NCI-H2081 (cell line): ENCODE data around the gene IVL.

ENCODE experiments used
- DNase-seq, 2 experiments: peaks; one replicate each; lab custom pipeline; 2025; lab: John Stamatoyannopoulos, UW

Gene IVL

DNA sequence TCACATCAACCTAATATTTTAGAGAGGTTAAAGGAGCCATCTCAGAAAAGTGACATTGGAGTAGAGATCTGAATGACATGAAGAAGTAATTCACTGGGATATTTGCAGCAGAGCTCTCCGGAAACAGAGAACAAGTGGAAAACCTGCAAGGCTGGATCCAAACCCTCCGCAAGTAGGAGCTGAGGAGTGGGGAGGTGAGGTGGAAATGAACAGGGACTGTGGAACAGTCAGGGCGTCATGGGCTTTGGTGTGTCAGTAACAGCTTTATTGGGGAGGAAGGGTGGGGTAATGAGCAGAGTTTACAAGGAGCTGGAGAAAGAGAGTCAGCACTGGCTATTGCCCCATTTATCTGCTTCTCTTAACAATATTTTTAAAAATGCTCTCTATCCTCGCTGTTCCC lies 9.3 kb upstream of the IVL start:
- DNase-seq = no peak

DNA sequence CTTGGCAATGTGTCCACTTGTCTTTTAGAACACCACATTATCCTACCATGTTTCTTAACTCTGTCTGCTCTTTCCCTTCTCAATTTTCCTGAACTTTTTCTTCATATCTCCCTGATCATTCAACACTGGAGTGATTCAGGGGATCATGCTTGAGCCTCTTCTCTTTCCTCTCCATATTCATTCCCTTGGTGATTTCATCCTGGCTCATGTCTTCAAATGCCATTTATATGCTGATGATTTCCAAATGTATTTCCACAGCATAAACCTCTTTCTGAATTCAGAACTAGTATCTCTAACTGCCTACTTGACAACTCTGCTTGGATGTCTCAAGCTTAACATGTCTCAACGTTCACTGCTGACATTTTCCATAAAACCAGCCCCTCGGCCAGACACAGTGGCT lies 8.5 kb upstream of the IVL start:
- DNase-seq = no peak

DNA sequence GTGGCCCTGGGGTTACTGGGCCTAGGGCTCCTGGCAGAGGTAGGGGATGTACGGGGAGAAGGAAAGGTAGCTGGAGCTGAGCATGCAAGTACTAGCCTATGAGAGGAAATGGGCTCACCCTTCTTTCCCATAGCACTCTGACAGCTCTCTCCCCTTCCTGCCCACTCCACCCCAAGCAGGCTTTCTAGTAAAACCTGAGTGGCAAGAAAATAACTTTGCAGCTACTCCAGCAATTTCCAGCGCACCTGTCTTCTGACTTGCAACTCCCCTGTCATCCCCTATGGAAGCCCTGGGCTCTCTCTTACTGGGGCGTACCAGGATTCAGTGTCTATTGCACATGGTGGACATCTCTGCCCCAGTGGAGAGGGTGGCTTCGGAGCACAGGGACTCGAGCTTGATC lies 6.7 kb upstream of the IVL start:
- no peak for DNase-seq

DNA sequence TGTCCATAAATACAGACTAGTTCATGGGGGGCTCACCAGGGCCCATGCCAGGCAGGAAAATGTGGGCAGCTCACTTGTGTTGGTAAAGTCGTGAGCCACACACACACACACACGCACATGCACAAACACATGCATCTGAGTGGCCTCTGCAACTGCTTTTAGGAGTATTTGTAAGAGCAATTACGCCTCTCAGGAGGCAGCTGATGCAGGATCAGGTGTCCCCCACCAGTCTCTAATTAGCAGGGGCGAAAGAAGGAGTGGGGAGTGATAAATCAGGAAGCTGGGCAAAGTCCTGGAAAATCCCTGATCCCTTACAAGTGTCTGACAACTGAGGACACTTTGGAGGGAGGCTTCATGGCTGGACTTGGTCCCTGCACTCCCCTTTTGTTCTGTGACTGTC lies 5.7 kb upstream of the IVL start:
- DNase-seq = no peak

DNA sequence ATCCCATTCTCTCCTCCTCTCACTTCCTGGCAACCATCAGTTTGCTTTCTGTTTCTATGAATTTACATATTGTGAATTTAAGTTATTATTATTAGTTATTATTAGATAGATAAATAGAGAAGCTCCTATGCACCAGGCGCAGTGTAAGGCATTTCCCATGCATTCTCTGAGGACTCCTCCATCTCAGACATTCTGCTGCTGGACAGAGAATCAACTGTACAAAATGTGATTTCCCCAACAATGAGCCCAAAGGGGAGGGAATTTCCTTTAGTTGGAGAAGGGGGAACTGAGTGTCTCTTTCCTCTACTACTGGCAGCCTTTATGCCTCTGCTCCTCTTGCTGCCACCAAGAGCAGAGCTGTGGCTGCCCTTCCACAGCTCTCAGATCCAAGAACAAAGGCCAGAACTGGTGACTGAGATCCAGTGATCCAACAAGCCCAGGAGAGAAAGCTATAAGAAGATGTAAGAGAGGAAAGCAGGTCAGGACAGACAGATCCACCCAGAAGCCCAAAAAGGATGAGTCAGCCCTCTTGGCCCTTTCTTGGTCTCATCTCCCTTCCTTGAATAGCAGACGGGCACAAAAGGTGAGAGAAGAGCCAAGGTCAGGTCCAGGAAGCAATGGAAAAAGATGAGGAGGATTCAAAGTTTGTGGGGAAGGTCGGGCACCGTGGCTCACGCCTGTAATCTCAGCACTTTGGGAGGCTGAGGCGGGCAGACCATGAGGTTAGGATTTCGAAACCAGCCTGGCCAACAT lies 3.5 kb upstream of the IVL start:
- no peak for DNase-seq

DNA sequence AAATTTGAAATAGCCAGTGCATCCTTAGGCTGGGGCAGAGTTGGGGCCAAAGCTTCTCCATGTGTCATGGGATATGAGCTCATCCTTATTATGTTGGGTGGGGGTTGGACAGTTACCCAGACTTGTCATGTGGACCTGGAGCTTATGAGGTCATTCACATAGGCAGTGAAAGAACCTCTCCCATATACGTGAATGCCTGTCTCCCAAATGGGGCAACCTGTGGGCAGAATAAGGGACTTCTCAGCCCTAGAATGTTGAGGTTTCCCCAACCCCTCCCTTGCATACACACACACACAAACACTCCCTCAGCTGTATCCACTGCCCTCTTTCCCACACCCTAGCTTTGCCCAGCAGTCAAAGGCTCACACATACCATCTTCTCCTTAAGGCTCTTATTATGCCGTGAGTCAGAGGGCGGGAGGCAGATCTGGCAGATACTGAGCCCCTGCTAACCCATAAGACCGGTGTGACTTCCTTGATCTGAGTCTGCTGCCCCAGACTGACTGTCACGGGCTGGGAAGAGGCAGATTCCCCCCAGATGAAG lies 2.3 kb upstream of the IVL start:
- no peak for DNase-seq

DNA sequence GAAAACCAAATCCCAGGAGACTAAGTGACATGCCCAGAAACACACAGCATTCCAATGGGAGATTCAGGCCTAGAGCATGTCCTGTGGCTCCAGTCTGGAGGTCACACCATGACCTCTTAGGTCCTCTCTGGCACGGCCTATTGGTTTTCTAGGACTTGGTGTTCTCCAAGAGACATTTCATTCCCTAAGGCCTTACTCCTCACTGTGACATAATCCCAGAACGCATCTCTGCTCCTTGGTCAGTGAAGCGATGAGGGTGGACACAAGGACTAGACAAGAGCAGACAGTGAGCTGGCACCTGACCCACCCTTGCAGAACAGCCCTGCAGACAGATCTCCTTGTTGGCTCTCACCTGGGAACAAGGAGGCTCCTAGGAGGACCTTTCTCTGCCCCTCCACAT lies 860 bp downstream of the IVL start:
- DNase-seq = no peak

DNA sequence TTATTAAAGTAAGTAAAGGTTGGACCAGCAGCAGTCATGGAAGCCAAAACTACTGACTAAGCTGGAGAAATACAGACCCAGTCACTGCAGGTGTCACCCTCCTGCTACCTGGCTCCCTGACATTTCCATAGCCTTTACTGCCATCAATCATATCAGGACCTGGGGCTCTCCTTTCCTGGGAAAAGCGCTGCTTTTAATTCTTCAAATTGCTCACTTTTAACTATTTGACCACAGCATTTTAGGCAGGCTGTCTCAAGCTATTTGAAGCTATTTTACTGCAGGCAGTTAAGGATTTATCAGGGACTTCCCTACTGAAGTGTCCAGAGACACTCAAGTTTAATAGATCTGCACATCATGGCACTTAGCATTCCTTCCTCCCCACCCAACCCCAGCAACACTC lies 4.1 kb downstream of the IVL start:
- DNase-seq = no peak

DNA sequence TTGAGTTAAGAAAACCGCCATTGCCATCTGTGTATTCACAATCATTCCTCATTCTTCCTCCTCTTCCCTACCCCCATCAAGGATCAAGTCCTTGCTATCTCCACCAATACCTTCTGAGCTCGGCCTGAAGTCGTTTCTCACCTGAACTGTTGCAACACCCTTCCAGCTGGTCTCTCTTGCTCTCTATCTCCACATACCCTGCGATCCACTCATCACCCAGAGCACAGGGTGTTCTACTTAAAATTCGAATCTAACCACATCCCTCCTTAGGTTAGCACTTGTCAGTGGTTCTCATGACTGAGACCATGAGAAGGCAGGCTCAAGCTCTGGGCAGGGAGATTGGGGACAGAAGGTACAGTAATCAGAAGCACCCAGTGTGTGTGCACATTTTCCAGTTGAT lies 4.6 kb downstream of the IVL start:
- DNase-seq = no peak

DNA sequence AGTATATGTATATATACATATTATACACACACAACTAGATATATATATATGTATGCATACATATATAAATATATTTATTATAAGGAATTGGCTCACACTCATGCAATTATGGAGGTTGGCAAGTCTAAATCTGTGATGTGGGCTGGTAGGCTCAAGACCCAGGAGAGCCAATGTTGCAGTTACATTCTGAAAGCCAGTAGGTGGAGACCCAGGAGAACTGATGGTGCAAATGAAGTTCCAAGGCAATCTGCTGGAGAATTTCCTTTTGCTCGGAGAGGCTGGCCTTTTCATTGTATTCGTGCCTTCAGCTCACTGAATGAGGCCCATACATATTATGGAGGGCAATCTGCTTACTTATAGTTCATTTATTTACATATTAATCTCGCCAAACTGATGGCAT lies 9.4 kb downstream of the IVL start:
- DNase-seq = peak; percentile 4 to 20

DNA sequence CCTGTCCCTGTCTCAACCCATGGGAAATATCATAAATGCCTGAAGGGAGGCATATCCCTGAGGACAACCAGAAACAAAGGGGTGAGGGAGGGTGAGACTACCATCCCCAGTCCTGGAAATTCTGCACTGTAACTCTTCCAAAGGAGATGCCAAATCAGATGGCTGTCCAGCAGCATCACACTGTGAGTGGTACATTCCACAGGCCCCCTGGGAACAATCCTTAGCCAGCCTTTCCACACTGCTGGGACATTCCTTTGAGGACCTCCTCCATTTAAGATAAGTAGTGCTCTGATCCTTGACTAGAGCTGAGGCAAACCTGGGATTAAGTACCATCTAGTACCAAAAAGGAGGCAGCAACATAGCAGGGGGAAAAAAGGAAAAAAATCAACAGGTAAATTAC lies 10.7 kb downstream of the IVL start:
- no peak for DNase-seq

DNA sequence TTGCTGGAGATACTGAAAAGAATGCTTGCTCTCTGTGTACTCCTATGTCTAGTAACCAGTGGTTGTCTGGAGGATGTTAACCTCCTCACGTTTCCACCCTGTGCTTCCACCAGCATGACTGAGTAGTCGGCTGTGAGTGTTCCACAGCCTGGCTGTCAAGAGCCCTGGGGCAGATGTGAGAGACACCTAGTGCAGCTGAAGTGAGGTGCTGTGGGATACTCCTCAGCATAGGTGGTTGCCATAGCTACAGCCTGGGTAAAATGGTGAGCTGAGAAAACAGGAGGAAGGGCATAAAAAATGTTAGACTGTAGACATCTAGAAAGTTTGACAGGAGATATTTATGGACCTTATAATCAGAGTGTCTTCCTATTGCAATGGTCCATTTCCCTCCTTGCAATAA lies 15.8 kb downstream of the IVL start:
- DNase-seq = no peak

DNA sequence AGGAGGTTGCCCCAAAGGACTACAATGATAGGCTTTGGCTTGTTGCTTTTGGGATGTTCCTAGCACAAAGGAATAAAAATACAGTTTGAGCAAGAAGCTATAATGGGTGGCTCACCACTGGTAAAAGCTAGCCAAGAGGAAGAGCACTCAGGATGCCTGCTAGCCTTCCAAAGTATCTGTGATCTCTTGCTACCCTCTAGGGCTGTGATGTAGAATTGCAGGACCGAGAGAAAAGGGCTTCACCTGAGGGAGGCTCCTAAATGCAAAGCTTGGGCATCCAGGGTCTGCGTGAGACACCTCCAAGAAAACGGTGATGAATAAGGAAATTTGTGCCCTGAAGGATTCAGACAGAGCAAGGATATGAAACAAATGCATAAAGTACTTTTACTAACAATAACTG lies 17.7 kb downstream of the IVL start:
- no peak for DNase-seq

DNA sequence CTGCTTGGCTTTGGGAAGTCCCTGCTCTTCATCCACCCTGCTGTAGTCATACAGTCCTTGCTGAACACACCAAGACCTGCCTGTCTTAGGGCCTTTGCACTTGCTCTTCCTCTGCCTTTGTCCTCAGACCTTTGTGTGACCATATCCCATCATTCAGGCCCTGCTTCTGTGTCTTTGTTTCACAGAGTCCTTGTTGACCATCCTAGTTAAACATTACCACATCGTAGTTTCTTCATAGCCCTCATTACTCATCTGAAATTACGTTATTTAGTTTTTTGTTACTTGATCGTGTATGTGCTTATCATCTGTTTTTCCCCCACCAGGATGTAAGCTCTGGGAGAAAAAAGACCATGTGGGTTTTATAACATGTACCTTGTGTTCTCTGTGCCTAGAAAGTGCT lies 20.3 kb downstream of the IVL start:
- DNase-seq = no peak

DNA sequence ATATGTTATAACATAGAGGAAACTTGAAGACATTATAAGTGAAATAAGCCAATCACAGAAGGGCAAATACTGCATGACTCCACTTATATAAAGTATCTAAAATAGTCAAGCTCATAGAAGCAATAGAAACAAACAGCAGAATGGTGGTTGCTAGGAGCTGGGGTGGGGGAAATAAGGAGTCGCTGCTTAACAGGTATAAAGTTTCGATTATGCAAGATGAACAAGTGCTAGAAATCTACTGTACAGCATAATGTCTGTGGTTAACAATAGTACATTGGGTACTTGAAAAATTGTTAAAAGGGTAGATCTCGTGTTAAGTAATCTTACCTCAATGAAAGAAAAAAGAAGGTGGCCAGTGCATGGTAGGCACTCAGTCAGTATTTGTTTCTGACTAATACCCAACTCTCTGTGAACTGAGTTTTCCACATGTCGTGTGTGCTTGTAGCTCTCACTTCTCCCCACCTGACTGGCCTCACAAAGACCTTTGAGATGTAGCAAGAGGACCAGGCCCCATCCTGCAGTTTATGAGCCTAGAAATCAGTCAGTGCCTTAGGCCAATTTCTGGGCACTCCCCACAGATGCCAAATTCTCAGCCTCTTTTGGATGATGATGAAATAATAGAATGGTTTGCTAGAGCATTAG lies 23.9 kb downstream of the IVL start:
- no peak for DNase-seq

DNA sequence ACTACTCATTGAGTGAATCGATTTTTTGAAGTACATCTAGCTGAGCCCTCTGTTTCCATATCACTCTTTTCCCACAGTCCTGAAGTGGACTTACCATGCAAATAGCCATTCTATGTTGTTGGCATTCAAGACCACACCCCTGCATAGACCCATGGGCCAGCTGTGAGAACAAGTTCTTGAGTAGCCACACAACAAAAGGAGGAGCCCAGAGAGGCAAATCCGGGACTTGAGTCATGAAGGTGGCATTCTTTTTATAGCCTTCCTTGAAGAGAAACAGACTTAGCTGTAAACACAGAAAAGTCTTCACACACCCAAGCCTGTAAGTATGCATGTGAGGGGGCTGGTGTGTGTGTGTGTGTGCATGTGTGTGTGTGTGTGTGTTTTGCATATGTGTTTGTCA lies 24.9 kb downstream of the IVL start:
- no peak for DNase-seq

DNA sequence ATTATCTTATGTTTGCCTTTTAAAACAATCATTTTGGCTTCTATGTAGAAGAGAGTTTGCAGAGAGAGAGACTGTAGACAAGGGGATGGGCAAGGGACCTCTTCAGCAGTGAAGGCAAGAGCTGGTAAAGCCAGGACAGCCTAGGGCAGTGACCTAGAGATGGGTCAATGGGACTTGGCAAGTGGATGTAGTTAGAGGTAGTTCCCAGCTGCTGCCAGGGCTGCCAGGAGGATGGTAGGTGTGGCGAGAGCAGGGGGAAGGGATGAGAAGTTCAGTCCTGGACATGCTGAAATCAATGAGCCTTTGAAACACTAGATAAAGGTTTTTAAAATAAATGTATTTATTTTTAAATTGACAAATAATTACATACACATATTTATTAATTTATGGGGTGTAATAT lies 32.3 kb downstream of the IVL start:
- no peak for DNase-seq

DNA sequence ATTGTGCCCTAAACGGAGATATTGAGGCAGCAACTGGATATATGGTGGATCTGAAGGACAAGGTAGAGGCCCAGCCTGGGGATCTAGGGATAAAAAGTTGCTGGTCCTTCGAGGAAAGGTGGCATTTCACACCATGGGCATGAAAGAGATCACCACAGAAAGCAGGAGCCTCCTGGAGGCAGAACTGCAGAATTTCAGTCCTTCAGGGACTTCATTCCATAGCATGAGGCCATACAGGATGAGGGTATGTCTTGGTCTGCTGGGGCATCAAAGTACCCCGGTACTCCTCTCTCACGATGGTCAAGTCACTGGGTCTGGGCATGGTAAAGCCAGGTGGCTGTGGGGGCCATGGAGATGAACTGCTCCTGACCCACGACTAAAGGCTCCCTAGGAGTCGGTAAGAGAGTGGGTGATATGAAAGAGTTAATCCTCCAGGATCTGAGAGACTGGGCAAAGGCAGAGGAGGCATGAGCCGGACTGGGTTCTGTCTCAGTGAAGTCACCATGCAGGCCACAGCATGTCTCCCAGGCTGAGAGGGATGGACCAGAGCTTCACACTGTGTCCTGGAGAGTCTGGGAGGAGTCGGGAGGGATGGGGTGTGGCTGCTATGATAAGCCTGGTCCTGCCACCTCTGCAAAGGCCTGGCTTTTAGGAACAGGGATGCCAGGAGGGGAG lies 32.8 kb downstream of the IVL start:
- DNase-seq = no peak

DNA sequence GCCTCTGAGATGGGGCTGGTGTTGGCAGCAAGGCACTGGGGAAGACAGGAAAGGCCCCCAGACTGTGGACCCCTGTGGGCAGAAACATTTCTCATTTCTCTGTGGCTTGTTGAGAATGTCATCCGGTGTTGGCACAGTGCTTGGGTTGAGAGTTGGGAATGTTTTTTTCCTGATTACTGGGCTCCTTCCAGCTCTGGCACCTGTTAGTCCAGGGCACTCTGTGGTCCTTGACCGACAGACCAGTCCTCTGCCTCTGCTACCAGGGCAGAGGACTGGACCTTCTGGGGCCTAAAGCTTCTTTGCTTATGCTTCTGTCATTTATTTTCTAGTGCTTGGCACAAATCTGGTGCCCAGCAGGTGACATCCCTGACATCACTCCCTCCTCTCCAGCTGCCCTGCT lies 33.8 kb downstream of the IVL start:
- DNase-seq = no peak

DNA sequence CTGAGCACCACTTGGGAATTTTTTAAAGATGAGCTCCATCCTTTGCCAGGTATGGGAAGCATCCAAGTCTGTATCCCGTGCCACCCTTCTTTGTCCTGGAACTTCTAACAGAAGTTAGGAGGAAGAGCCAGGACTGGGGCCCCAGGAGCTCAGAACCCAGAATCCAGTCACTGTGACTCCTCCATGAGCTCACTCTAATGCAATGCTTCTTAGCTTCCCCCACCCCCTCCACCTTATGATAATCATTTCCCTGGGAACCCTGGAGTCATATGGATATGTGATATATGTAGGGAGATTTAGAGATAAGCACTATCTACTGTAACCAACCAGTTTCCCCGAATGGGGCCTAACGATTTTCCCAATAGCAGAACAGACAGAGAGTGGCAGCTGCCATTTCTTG lies 37.9 kb downstream of the IVL start:
- DNase-seq = no peak

DNA sequence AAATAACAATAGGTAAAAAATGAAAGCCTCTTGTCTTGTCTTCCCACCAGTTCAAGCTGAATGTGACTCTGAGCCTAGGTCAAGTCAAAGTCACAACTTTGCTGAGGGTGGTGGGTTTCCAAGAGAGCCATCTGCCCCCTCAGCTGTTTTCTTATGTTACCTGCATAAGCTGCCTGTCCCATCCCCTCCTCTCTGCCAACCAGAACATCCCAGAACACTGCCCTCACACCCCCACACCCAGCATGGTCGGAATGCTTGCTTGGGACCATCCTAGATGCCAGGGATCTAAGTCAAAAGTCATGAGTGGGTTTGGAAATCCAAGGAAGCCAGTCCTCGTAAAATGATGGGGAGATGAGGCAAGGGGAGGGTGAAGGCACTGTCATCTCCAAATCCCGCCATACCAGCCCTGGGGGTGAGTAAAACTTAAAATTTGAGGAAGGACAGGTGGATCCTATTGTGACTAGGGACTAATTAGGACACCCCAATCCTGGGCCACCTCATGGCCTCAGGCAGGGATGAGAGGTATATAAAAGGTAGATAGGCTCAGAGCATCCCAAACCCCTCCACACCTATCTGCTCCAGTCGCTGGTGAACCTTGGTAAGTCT lies 38.4 kb downstream of the IVL start, which contains the start of gene SPRR5:
SPRR5 (plus strand) TSS at position 556 of the 606 bp plus-strand sequence. CDS start 1,349 bp downstream, outside the sequence.
- no peak for DNase-seq

DNA sequence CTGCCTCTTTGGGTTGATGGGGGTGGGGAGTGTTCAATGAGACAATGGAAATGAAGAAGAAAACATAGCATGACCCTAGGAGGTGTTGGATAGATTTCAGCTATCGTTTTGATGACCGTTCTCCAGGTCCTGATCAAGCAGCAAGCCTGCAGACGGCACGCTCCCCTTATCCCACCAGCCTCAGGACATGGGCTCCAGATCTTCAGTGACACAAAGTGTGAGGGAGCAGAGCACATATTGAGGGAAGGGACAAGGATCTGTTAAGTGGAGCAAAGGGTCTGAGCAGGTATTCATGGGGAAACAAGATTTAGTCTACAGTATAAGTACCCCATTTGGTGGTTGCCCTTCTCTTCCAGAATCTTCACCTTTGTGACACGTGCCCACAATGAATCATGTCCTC lies 43.4 kb downstream of the IVL start:
- DNase-seq = no peak

DNA sequence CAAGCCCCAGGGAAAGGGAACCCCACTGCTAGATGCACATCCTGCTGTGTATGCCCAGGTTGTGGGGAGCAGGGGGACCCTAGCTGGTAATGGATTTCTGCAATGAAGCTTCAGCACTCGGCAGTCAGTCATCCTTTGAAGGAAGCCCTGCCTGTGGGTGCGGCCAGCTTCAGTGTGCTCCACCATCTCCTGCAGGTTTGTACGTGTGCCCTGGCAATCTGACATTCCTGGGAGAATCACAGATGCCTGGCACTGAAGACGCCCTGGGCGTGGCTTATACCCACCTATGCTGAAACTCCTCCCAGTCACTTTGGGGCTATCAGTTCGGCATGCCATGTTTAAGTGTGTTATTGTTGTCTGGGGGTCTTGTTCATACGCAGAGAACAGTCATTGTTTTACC lies 45.4 kb downstream of the IVL start:
- DNase-seq = no peak
